Activated T-helper 2 cell treated with anti-CD3 and anti-CD28 coated beads, Interferon-gamma antibody, Interleukin-2, Interleukin-4, amounts not matched to agents 10 μg/mL and 5 μg/mL and 100 μg/mL, durations not matched to agents 14 hours and 24 hours and 36 hours (primary cell): ENCODE measurements around the gene DCAF11. TPM values are rescaled to one million over a fixed set of nuclear protein-coding genes. Genes with fewer than 3 reads are reported as not detected.

Experiments
- DNase-seq: peaks from one replicate; pipeline ENCODE4 v3.0.0; 2021; ENCODE audit warnings: low spot score
- H3K27ac Mint-ChIP-seq: one replicate; pipeline ENCODE4 v1.8.0; 2021; ENCODE audit warnings: mixed read lengths
- H3K27me3 Mint-ChIP-seq: one replicate; pipeline ENCODE4 v1.8.0; 2021; ENCODE audit warnings: low read depth, mixed read lengths
- H3K36me3 Mint-ChIP-seq: one replicate; pipeline ENCODE4 v1.8.0; 2021; ENCODE audit warnings: low read depth, mixed read lengths
- H3K4me1 Mint-ChIP-seq: one replicate; pipeline ENCODE4 v1.8.0; 2021; ENCODE audit warnings: low read depth, mixed read lengths
- H3K4me3 Mint-ChIP-seq: one replicate; pipeline ENCODE4 v1.8.0; 2021; ENCODE audit warnings: low read depth, mild to moderate bottlenecking, moderate library complexity, mixed read lengths
- H3K9me3 Mint-ChIP-seq: one replicate; pipeline ENCODE4 v1.8.0; 2021; ENCODE audit warnings: mixed read lengths
- intact Hi-C: fragments of 100-400 bp; cut with micrococcal nuclease; formaldehyde crosslinking; loops from one replicate; pipeline ENCODE4 v1.15.1; 2023
- total RNA-seq: library from RNA; stranded (reverse); gene quantifications from 2 replicates; pipeline ENCODE4 v1.2.3, GENCODE V29; 2022

DCAF11 gene
- total RNA-seq, 1 donor from 2014 or later: 77.3 TPM

DNA sequence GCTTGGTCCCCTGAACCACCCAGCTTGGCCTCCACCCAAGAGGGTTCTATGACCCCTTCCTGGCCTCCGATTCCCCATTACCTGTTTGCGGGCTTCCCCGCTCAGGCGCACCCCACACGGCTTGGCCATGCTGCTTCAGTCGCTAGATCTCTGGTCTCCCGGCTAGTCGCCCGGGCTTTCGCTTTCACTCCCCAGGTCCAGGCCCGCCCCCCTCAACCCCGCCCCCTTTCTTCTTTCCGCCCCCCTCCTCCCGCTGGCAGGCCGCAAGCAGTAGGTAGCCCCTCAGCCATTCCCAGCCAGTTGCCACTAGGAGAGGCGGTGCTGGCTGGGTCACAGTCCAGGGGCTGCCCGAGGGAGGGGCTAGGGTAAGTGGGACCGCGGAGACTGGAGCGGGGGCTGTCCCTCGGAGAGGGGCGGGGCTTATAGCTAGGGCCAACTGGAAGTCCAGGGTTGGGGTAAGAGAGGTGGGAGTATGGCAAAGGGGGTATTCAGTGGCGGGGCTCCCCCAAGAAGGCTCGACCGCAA is 31.9 kb downstream of the DCAF11 start, which contains the start of gene PSME2:
PSME2 (minus strand) TSS at position 158 of the 525 bp plus-strand sequence; CDS start at position 129, 29 bp downstream.
- Mint-ChIP-seq H3K27ac (peak within 1 kb of the TSS; percentile 100), H3K4me1 (peaks cover 47% of the 10 kb centered on the region), H3K27me3 (no peaks in the 10 kb centered on the region), H3K36me3 (peaks cover 80% of the 10 kb centered on the region), H3K9me3 (no peaks in the 10 kb centered on the region), H3K4me3 (peak within 1 kb of the TSS; percentile 100)
- peak; percentile 90 for DNase-seq
- intact Hi-C loops: loop anchor here (1.0 to 2.0 kb wide), 2 partner anchors 42 to 86 kb away; partner anchors contain the start of genes GMPR2, IPO4 and NEDD8

DNA sequence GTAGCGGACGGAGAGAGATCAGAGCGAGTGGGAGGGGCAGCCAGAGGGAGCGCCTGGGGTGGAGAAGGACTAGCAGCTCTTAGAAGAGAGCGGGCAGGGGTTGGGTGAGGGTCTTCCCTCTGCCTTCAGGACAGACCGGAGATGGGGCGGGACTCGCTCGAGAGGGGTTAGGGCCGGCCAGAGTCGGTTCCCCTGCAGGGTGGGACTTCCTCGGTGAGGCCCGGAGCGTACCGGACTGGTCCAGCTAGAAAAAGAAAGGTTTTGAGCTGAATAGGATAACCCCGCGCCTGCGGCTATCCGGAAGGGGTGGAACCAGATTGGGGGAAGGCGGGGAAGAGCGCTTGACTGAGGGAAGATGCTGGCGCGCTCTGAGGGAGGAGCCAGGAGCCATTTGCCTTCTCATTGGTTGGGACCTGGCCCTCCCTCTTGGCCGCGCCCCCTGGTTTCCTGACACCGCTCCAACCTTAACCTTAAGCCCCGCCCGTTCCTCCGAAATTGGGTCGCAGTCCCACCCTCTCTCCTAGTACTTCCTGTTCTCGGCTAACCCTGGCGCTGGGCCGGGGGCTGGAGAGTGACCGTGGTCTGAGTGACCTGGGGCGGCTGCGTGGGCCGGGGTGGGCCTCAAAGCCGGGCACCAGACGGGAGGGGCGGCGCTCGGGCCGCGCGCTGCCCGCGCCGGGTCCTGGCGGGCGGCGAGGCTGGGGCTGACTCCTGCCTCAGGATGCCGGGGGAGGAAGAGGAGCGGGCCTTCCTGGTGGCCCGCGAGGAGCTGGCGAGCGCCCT is 32.6 kb downstream of the DCAF11 start, which contains the start of gene RNF31:
RNF31 (plus strand) TSS at position 521 of the 783 bp plus-strand sequence; CDS start at position 722, 201 bp downstream.
- DNase-seq: peak; percentile 97
- H3K27ac Mint-ChIP-seq: peak within 1 kb of the TSS; percentile 100
- H3K4me3 Mint-ChIP-seq: peak within 1 kb of the TSS; percentile 100
- H3K27me3 Mint-ChIP-seq: no peaks in the 10 kb centered on the region
- peaks cover 43% of the 10 kb centered on the region for H3K4me1 Mint-ChIP-seq
- H3K9me3 Mint-ChIP-seq: no peaks in the 10 kb centered on the region
- H3K36me3 Mint-ChIP-seq: peaks cover 81% of the 10 kb centered on the region
- intact Hi-C loops: loop anchor here (1.0 to 2.0 kb wide), 5 partner anchors 11 to 85 kb away; partner anchors contain the start of genes DCAF11, GMPR2, IPO4 and IRF9

GRCh38 chr14:24147761-24148428 is 33.3 kb downstream of the DCAF11 start:
- DNase-seq: no peak
- H3K4me3 Mint-ChIP-seq: peak overlapping the region; percentile 100
- peaks cover 40% of the 10 kb centered on the region for H3K4me1 Mint-ChIP-seq
- H3K9me3 Mint-ChIP-seq: no peaks in the 10 kb centered on the region
- intact Hi-C loops: loop anchor here (1.0 to 2.0 kb wide), 4 partner anchors 12 to 41 kb away; partner anchors contain the start of genes DCAF11, IPO4, IRF9 and NRL
- peaks cover 82% of the 10 kb centered on the region for H3K36me3 Mint-ChIP-seq
- no peaks in the 10 kb centered on the region for H3K27me3 Mint-ChIP-seq
- H3K27ac Mint-ChIP-seq: peak overlapping the region; percentile 69

DNA sequence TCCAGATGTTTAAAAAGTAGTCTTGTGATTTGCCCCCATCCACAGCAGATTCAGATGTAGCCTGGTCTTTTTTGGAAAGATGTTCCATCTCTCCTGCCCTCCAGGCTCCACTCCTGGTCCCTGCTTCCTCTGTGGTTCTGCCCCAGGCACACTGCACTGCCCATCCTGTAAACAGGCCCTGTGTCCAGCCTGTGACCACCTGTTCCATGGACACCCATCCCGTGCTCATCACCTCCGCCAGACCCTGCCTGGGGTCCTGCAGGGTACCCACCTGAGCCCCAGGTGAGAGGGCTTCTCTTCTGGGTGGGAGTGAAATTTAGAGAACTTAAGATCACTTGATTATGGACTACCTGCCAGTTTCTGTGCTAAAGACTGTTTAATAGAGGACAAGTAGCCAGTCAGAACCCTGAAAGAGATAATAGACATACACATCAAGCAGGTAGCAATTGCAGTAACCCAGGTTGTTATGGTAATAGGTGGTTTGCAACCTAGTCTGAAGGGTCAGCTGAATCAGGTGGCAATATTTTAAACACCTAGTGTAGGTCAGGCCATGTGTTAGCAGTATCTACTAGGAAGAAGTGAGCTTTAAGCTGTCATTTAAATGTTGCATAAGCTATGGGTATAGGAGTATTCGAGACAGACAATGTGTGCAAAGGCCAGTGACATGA is 34.9 kb downstream of the DCAF11 start:
- Mint-ChIP-seq H3K36me3 (peaks cover 73% of the 10 kb centered on the region), H3K4me1 (peaks cover 30% of the 10 kb centered on the region), H3K4me3 (peak overlapping the region; percentile 100), H3K9me3 (no peaks in the 10 kb centered on the region), H3K27ac (no peak overlapping the region), H3K27me3 (no peaks in the 10 kb centered on the region)
- DNase-seq: no peak
- intact Hi-C loops: no loop called here

- DNase-seq: no peak
- intact Hi-C loops: no loop called here
- Mint-ChIP-seq H3K4me3 (no peak overlapping the region), H3K36me3 (peaks cover 73% of the 10 kb centered on the region), H3K27me3 (no peaks in the 10 kb centered on the region), H3K9me3 (no peaks in the 10 kb centered on the region), H3K4me1 (peaks cover 24% of the 10 kb centered on the region), H3K27ac (no peak overlapping the region)
Observed at GRCh38 chr14:24150061-24150460, 35.5 kb downstream of the DCAF11 start.

- intact Hi-C loops: no loop called here
- Mint-ChIP-seq H3K27me3 (no peaks in the 10 kb centered on the region), H3K9me3 (no peaks in the 10 kb centered on the region), H3K27ac (peak overlapping the region; percentile 28), H3K4me1 (peaks cover 20% of the 10 kb centered on the region), H3K36me3 (peaks cover 73% of the 10 kb centered on the region), H3K4me3 (peak overlapping the region; percentile 33)
- DNase-seq: no peak
Observed at GRCh38 chr14:24150567-24150966, 36.0 kb downstream of the DCAF11 start.

- H3K9me3 Mint-ChIP-seq: no peaks in the 10 kb centered on the region
- intact Hi-C loops: no loop called here
- H3K27ac Mint-ChIP-seq: no peak overlapping the region
- DNase-seq: no peak
- H3K4me3 Mint-ChIP-seq: no peak overlapping the region
- peaks cover 73% of the 10 kb centered on the region for H3K36me3 Mint-ChIP-seq
- H3K4me1 Mint-ChIP-seq: peaks cover 19% of the 10 kb centered on the region
- H3K27me3 Mint-ChIP-seq: no peaks in the 10 kb centered on the region
Observed at GRCh38 chr14:24150993-24151392, 36.4 kb downstream of the DCAF11 start.

GRCh38 chr14:24151404-24152080 is 37.0 kb downstream of the DCAF11 start:
- H3K4me1 Mint-ChIP-seq: peaks cover 19% of the 10 kb centered on the region
- H3K9me3 Mint-ChIP-seq: no peaks in the 10 kb centered on the region
- DNase-seq: no peak
- intact Hi-C loops: no loop called here
- H3K36me3 Mint-ChIP-seq: peaks cover 73% of the 10 kb centered on the region
- H3K4me3 Mint-ChIP-seq: no peak overlapping the region
- no peak overlapping the region for H3K27ac Mint-ChIP-seq
- H3K27me3 Mint-ChIP-seq: no peaks in the 10 kb centered on the region

DNA sequence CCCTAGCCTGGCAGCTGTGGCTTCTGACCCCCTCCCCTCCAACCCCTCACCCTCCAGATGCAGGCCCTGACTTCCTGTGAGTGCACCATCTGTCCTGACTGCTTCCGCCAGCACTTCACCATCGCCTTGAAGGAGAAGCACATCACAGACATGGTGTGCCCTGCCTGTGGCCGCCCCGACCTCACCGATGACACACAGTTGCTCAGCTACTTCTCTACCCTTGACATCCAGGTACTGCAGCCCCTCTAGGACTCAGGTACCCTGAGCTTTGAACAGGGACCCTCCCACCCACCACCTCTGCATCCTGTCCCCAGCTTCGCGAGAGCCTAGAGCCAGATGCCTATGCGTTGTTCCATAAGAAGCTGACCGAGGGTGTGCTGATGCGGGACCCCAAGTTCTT is 40.5 kb downstream of the DCAF11 start:
- H3K36me3 Mint-ChIP-seq: peaks cover 76% of the 10 kb centered on the region
- no peaks in the 10 kb centered on the region for H3K9me3 Mint-ChIP-seq
- intact Hi-C loops: no loop called here
- peaks cover 13% of the 10 kb centered on the region for H3K4me1 Mint-ChIP-seq
- H3K27me3 Mint-ChIP-seq: no peaks in the 10 kb centered on the region
- H3K4me3 Mint-ChIP-seq: no peak overlapping the region
- DNase-seq: no peak
- H3K27ac Mint-ChIP-seq: no peak overlapping the region

DNA sequence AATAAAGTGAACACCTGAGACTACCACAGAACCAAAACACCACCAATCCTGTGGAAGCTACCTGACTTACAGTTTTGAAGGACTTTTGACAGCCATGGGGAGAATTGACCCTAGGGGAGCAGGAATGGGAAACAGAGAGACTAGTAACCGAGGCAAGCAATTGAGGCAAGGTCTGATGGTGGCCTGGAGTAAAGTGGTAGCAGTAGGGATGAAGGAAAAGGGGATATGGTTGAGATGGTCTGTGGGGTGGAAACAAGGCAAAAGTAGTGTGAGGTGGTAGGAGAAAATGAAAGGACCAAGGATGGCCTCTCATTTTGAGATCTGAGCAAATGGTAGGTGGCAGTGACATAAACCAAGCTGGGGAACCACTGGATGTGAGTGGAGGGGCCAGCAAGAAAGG is 42.3 kb downstream of the DCAF11 start:
- intact Hi-C loops: no loop called here
- H3K36me3 Mint-ChIP-seq: peaks cover 74% of the 10 kb centered on the region
- no peaks in the 10 kb centered on the region for H3K27me3 Mint-ChIP-seq
- DNase-seq: no peak
- H3K4me1 Mint-ChIP-seq: peaks cover 16% of the 10 kb centered on the region
- no peaks in the 10 kb centered on the region for H3K9me3 Mint-ChIP-seq
- no peak overlapping the region for H3K27ac Mint-ChIP-seq
- H3K4me3 Mint-ChIP-seq: no peak overlapping the region

DNA sequence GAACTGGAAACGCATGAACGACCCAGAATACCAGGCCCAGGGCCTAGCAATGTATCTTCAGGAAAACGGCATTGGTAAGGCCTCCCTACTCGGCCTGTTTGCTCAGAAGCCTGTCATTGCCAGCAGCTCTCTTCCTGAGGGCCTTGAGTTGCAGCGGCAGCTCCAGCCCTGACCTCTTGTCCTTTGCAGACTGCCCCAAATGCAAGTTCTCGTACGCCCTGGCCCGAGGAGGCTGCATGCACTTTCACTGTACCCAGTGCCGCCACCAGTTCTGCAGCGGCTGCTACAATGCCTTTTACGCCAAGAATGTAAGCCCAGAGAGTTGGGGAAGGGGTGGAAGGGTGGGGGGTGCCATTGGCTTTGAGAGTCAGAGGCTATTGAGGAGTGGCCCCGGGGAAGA is 42.8 kb downstream of the DCAF11 start:
- Mint-ChIP-seq H3K27ac (no peak overlapping the region), H3K9me3 (no peaks in the 10 kb centered on the region), H3K4me1 (peaks cover 21% of the 10 kb centered on the region), H3K4me3 (no peak overlapping the region), H3K27me3 (no peaks in the 10 kb centered on the region), H3K36me3 (peaks cover 74% of the 10 kb centered on the region)
- intact Hi-C loops: no loop called here
- DNase-seq: no peak
